ENCODE results near the gene HRH1.

HRH1 gene

GRCh38 chr3:11236588-11237461 lies 82.5 kb downstream of the HRH1 start:
- Histone ChIP-seq H3K4me1 (ENCODE audit: low read length) (no peaks in the 10 kb centered on the region), H3K27me3 (replicated peaks; ENCODE audit: insufficient read depth, low read length) (peaks cover 19% of the 10 kb centered on the region; the same call in 1 of the 2 replicates), H3F3A (ENCODE audit: insufficient read depth, low read length) (no peaks in the 10 kb centered on the region), H3K9me2 (replicated peaks; ENCODE audit: insufficient read depth, low read length) (no peaks in the 10 kb centered on the region), H3K79me2 (ENCODE audit: low read length) (no peaks in the 10 kb centered on the region), H3K4me2 (ENCODE audit: low read depth, low read length) (no peak overlapping the region), H3K4me3 (ENCODE audit: low read length) (no peak overlapping the region), H3K27ac (ENCODE audit: low read length) (no peak overlapping the region), H2AFZ (ENCODE audit: low read length) (no peak overlapping the region), H3K9ac (ENCODE audit: low read length) (no peak overlapping the region), H3K36me3 (replicated peaks; ENCODE audit: insufficient read depth, low read length) (no peaks in the 10 kb centered on the region), H3K9me3 (replicated peaks; ENCODE audit: insufficient read depth, low read length) (no peaks in the 10 kb centered on the region), H4K20me1 (ENCODE audit: insufficient read depth, low read length) (no peaks in the 10 kb centered on the region)
- TF ChIP-seq, protein P1, sequence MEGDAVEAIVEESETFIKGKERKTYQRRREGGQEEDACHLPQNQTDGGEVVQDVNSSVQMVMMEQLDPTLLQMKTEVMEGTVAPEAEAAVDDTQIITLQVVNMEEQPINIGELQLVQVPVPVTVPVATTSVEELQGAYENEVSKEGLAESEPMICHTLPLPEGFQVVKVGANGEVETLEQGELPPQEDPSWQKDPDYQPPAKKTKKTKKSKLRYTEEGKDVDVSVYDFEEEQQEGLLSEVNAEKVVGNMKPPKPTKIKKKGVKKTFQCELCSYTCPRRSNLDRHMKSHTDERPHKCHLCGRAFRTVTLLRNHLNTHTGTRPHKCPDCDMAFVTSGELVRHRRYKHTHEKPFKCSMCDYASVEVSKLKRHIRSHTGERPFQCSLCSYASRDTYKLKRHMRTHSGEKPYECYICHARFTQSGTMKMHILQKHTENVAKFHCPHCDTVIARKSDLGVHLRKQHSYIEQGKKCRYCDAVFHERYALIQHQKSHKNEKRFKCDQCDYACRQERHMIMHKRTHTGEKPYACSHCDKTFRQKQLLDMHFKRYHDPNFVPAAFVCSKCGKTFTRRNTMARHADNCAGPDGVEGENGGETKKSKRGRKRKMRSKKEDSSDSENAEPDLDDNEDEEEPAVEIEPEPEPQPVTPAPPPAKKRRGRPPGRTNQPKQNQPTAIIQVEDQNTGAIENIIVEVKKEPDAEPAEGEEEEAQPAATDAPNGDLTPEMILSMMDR (IDR thresholded peaks at IDR 0.05; ENCODE audit: low read length): peak; percentile 62
- no peak for TF ChIP-seq EZH2phosphoT487 (IDR thresholded peaks at IDR 0.05; ENCODE audit: low read length)
- TF ChIP-seq EZH2 (optimal IDR thresholded peaks at IDR 0.05; ENCODE audit: low read depth, low read length): no peak
- DNase-seq: peak; percentile 78

DNA sequence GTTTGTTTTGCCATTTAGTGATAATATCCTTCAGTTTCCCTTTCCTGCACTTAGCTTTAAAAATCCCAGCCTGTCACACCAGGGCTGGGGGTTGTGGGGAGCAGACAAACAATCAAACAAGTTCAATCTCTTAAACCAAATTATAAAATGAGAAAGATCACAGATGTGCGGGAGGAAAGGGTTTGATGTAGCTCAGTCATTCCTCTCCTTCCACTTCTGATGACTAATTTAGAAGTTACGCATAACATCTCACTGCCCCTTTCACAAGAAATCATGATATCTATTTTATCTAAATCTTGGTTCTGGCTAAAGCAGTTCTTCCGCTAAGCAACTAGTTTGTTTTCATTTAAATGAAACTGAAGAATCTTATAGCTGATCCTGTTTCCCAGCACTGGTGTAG lies 83.8 kb downstream of the HRH1 start:
- TF ChIP-seq, protein P1 (IDR thresholded peaks at IDR 0.05; ENCODE audit: low read length): no peak
- no peak for TF ChIP-seq EZH2phosphoT487 (IDR thresholded peaks at IDR 0.05; ENCODE audit: low read length)
- no peak for TF ChIP-seq EZH2 (optimal IDR thresholded peaks at IDR 0.05; ENCODE audit: low read depth, low read length)
- H3K27me3 ChIP-seq (replicated peaks; ENCODE audit: insufficient read depth, low read length): peaks cover 8% of the 10 kb centered on the region; the same call in 1 of the 2 replicates
- H3K36me3 ChIP-seq (replicated peaks; ENCODE audit: insufficient read depth, low read length): no peaks in the 10 kb centered on the region
- H3F3A ChIP-seq (ENCODE audit: insufficient read depth, low read length): no peaks in the 10 kb centered on the region
- no peak overlapping the region for H3K27ac ChIP-seq (ENCODE audit: low read length)
- DNase-seq: no peak
- no peaks in the 10 kb centered on the region for H3K4me1 ChIP-seq (ENCODE audit: low read length)
- no peaks in the 10 kb centered on the region for H3K9me3 ChIP-seq (replicated peaks; ENCODE audit: insufficient read depth, low read length)
- no peak overlapping the region for H3K4me3 ChIP-seq (ENCODE audit: low read length)
- H4K20me1 ChIP-seq (ENCODE audit: insufficient read depth, low read length): no peaks in the 10 kb centered on the region
- no peaks in the 10 kb centered on the region for H3K79me2 ChIP-seq (ENCODE audit: low read length)
- H3K9ac ChIP-seq (ENCODE audit: low read length): no peak overlapping the region
- no peaks in the 10 kb centered on the region for H3K9me2 ChIP-seq (replicated peaks; ENCODE audit: insufficient read depth, low read length)
- H3K4me2 ChIP-seq (ENCODE audit: low read depth, low read length): no peak overlapping the region
- H2AFZ ChIP-seq (ENCODE audit: low read length): no peak overlapping the region

DNA sequence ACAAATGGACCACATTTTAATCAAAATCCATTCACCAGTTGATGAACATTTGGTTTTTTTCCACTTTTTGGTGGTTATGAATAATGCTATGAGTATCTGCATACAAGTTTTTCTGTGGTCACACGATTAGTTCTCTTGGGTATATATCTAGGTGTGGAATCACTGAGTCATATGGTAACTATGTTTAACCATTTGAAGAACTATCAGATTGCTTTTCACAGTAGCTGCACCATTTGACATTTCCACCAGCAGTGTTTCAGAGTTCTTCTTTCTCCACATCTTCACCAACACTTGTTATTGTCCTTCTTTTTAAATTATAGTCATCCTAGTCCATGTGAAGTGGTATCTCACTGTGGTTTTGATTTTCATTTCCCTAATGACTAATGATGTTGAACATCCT lies 84.6 kb downstream of the HRH1 start:
- Histone ChIP-seq H3K36me3 (replicated peaks; ENCODE audit: insufficient read depth, low read length) (no peaks in the 10 kb centered on the region), H3K4me1 (ENCODE audit: low read length) (no peaks in the 10 kb centered on the region), H3F3A (ENCODE audit: insufficient read depth, low read length) (no peaks in the 10 kb centered on the region), H3K9me3 (replicated peaks; ENCODE audit: insufficient read depth, low read length) (no peaks in the 10 kb centered on the region), H3K9me2 (replicated peaks; ENCODE audit: insufficient read depth, low read length) (no peaks in the 10 kb centered on the region), H4K20me1 (ENCODE audit: insufficient read depth, low read length) (no peaks in the 10 kb centered on the region), H3K79me2 (ENCODE audit: low read length) (no peaks in the 10 kb centered on the region), H2AFZ (ENCODE audit: low read length) (no peak overlapping the region), H3K27me3 (replicated peaks; ENCODE audit: insufficient read depth, low read length) (no peaks in the 10 kb centered on the region; the same call in 1 of the 2 replicates), H3K4me3 (ENCODE audit: low read length) (no peak overlapping the region), H3K27ac (ENCODE audit: low read length) (no peak overlapping the region), H3K9ac (ENCODE audit: low read length) (no peak overlapping the region), H3K4me2 (ENCODE audit: low read depth, low read length) (no peak overlapping the region)
- DNase-seq: no peak
- TF ChIP-seq EZH2phosphoT487 (IDR thresholded peaks at IDR 0.05; ENCODE audit: low read length): no peak
- TF ChIP-seq, protein P1 (IDR thresholded peaks at IDR 0.05; ENCODE audit: low read length): no peak
- TF ChIP-seq EZH2 (optimal IDR thresholded peaks at IDR 0.05; ENCODE audit: low read depth, low read length): no peak

All from MM.1S (cell line).